ENCODE data around the gene TBC1D2. TPM values are rescaled to one million over a fixed set of nuclear protein-coding genes. Genes with fewer than 3 reads are reported as not detected.

The TBC1D2 gene
- total RNA-seq, 1 experiment from 2014 or later: 11.1 TPM

DNA sequence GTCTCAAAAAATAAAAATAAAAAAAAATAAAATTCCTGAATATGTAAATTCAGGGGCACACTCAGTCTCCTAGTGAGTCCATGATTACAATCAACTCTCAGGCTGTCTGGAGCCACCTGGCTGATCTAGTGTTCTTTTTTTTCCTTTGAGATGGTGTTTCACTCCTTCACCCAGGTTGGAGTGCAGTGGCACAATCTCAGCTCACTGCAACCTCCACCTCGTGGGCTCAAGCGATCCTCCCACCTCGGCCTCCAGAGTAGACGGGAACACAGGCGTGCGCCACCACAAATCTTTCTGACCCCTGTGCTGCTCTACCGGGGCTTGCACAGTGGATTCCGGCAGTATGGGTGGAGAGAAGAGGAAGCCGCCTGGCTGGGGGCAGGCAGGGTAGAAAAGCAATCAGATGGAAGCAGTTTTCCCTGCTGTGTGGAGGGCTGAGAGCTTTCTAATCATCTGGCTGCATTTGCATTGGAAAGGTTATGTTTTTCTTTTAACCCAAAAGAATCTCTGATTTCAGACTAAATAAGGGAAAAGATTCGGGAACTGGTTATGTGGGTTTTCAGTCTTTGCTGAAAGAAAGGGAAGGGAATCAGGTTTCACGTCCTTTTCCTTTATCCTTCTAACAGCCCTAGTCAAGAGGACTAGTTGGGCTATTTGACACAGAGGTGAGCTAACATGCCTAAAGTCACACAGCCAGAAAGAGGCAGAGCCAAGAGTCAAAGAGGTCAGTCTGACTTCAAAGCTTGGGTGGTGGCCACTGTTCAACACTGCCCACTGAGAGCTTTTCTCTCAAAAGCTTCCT lies 36.7 kb downstream of the TBC1D2 start:
- Mint-ChIP-seq H3K9me3 (0 out of 2 replicates have a peak, but pooled peaks cover 4% of the 10 kb centered on the region), H3K4me3 (peak overlapping the region; percentile 46), H3K36me3 (peaks cover 27% of the 10 kb centered on the region), H3K4me1 (peaks cover 67% of the 10 kb centered on the region), H3K27ac (peak overlapping the region; percentile 99), H3K27me3 (ENCODE audit: low read depth) (no peaks in the 10 kb centered on the region)
- ChIA-PET POLR2A (interaction anchor here (0.6 to 1.1 kb wide), 3 partner anchors 16 to 38 kb away, joined by 3 to 4 read pairs (median 3); no protein-coding TSS in a partner anchor), CTCF (interaction anchor here (1.0 to 3.5 kb wide), 8 partner anchors 9 to 45 kb away, joined by 3 to 17 read pairs (median 5); no protein-coding TSS in a partner anchor)
- peak; percentile 59 for DNase-seq (ENCODE audit: low spot score)
- ATAC-seq: peak; percentile 86
- TF ChIP-seq, protein P1, sequence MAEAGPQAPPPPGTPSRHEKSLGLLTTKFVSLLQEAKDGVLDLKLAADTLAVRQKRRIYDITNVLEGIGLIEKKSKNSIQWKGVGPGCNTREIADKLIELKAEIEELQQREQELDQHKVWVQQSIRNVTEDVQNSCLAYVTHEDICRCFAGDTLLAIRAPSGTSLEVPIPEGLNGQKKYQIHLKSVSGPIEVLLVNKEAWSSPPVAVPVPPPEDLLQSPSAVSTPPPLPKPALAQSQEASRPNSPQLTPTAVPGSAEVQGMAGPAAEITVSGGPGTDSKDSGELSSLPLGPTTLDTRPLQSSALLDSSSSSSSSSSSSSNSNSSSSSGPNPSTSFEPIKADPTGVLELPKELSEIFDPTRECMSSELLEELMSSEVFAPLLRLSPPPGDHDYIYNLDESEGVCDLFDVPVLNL (CRISPR knock-in tag; IDR thresholded peaks at IDR 0.05; ENCODE audit: borderline replicate concordance, low read depth): no peak
- TF ChIP-seq CREB1 (CRISPR knock-in tag; IDR thresholded peaks at IDR 0.05) (no peak), ZBTB21 (CRISPR knock-in tag; IDR thresholded peaks at IDR 0.05; ENCODE audit: borderline replicate concordance) (0 out of 2 replicates have a peak, but pooled peaks have one; percentile 19), GABPB1 (CRISPR knock-in tag; IDR thresholded peaks at IDR 0.05) (no peak), SOX15 (CRISPR knock-in tag; IDR thresholded peaks at IDR 0.05) (no peak), TEAD1 (CRISPR knock-in tag; IDR thresholded peaks at IDR 0.05) (peak; percentile 79; the same call in 1 of the 2 replicates), RORB (CRISPR knock-in tag; IDR thresholded peaks at IDR 0.05) (no peak), TEAD4 (CRISPR knock-in tag; IDR thresholded peaks at IDR 0.05) (no peak), ZNF263 (CRISPR knock-in tag; IDR thresholded peaks at IDR 0.05; ENCODE audit: low read depth) (no peak), ETV6 (CRISPR knock-in tag; IDR thresholded peaks at IDR 0.05) (0 out of 2 replicates have a peak, but pooled peaks have one; percentile 37), GTF2I (CRISPR knock-in tag; conservative IDR thresholded peaks at IDR 0.05) (no peak), JUN (CRISPR knock-in tag; IDR thresholded peaks at IDR 0.05) (no peak), NR2C2 (CRISPR knock-in tag; IDR thresholded peaks at IDR 0.05) (no peak), MXD4 (CRISPR knock-in tag; IDR thresholded peaks at IDR 0.05; ENCODE audit: borderline replicate concordance) (peak; percentile 64; the same call in 1 of the 2 replicates), SMAD4 (CRISPR knock-in tag; IDR thresholded peaks at IDR 0.05) (no peak), FOXK1 (CRISPR knock-in tag; IDR thresholded peaks at IDR 0.05) (0 out of 2 replicates have a peak, but pooled peaks have one; percentile 41), OVOL2 (CRISPR knock-in tag; IDR thresholded peaks at IDR 0.05; ENCODE audit: borderline replicate concordance) (no peak)
- TF ChIP-seq, protein P2, sequence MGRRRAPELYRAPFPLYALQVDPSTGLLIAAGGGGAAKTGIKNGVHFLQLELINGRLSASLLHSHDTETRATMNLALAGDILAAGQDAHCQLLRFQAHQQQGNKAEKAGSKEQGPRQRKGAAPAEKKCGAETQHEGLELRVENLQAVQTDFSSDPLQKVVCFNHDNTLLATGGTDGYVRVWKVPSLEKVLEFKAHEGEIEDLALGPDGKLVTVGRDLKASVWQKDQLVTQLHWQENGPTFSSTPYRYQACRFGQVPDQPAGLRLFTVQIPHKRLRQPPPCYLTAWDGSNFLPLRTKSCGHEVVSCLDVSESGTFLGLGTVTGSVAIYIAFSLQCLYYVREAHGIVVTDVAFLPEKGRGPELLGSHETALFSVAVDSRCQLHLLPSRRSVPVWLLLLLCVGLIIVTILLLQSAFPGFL (CRISPR knock-in tag; IDR thresholded peaks at IDR 0.05; ENCODE audit: borderline replicate concordance): no peak
- TF ChIP-seq, protein P3, sequence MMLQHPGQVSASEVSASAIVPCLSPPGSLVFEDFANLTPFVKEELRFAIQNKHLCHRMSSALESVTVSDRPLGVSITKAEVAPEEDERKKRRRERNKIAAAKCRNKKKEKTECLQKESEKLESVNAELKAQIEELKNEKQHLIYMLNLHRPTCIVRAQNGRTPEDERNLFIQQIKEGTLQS (CRISPR knock-in tag; conservative IDR thresholded peaks at IDR 0.05): no peak
- TF ChIP-seq, protein P4, sequence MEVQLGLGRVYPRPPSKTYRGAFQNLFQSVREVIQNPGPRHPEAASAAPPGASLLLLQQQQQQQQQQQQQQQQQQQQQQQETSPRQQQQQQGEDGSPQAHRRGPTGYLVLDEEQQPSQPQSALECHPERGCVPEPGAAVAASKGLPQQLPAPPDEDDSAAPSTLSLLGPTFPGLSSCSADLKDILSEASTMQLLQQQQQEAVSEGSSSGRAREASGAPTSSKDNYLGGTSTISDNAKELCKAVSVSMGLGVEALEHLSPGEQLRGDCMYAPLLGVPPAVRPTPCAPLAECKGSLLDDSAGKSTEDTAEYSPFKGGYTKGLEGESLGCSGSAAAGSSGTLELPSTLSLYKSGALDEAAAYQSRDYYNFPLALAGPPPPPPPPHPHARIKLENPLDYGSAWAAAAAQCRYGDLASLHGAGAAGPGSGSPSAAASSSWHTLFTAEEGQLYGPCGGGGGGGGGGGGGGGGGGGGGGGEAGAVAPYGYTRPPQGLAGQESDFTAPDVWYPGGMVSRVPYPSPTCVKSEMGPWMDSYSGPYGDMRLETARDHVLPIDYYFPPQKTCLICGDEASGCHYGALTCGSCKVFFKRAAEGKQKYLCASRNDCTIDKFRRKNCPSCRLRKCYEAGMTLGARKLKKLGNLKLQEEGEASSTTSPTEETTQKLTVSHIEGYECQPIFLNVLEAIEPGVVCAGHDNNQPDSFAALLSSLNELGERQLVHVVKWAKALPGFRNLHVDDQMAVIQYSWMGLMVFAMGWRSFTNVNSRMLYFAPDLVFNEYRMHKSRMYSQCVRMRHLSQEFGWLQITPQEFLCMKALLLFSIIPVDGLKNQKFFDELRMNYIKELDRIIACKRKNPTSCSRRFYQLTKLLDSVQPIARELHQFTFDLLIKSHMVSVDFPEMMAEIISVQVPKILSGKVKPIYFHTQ (CRISPR knock-in tag; IDR thresholded peaks at IDR 0.05): no peak
- TF ChIP-seq, protein P5, sequence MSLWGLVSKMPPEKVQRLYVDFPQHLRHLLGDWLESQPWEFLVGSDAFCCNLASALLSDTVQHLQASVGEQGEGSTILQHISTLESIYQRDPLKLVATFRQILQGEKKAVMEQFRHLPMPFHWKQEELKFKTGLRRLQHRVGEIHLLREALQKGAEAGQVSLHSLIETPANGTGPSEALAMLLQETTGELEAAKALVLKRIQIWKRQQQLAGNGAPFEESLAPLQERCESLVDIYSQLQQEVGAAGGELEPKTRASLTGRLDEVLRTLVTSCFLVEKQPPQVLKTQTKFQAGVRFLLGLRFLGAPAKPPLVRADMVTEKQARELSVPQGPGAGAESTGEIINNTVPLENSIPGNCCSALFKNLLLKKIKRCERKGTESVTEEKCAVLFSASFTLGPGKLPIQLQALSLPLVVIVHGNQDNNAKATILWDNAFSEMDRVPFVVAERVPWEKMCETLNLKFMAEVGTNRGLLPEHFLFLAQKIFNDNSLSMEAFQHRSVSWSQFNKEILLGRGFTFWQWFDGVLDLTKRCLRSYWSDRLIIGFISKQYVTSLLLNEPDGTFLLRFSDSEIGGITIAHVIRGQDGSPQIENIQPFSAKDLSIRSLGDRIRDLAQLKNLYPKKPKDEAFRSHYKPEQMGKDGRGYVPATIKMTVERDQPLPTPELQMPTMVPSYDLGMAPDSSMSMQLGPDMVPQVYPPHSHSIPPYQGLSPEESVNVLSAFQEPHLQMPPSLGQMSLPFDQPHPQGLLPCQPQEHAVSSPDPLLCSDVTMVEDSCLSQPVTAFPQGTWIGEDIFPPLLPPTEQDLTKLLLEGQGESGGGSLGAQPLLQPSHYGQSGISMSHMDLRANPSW (CRISPR knock-in tag; conservative IDR thresholded peaks at IDR 0.05; ENCODE audit: low read depth): no peak
- TF ChIP-seq, protein P6, sequence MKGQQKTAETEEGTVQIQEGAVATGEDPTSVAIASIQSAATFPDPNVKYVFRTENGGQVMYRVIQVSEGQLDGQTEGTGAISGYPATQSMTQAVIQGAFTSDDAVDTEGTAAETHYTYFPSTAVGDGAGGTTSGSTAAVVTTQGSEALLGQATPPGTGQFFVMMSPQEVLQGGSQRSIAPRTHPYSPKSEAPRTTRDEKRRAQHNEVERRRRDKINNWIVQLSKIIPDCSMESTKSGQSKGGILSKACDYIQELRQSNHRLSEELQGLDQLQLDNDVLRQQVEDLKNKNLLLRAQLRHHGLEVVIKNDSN (CRISPR knock-in tag; IDR thresholded peaks at IDR 0.05): no peak
- TF ChIP-seq, protein P7, sequence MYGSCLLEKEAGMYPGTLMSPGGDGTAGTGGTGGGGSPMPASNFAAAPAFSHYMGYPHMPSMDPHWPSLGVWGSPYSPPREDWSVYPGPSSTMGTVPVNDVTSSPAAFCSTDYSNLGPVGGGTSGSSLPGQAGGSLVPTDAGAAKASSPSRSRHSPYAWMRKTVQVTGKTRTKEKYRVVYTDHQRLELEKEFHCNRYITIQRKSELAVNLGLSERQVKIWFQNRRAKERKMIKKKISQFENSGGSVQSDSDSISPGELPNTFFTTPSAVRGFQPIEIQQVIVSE (CRISPR knock-in tag; IDR thresholded peaks at IDR 0.05; ENCODE audit: borderline replicate concordance): no peak

Measured in WTC11 (cell line).